IMR-90 (cell line): ENCODE data around the gene NME2. TPM values are rescaled to one million over a fixed set of nuclear protein-coding genes. Genes with fewer than 3 reads are reported as not detected.

Experiments
- ATAC-seq: fragments of 200-7000 bp; cut with Tn5 transposase; 2 replicates; pipeline ENCODE4 v1.9.1; 2020; ENCODE audit warnings: low read depth, mild to moderate bottlenecking, moderate library complexity
- BruUV-seq: library from RNA; stranded (reverse); fragments of 400-500 nt; replicated peaks from 2 replicates; lab custom pipeline; 2021; lab: Mats Ljungman, UMichigan
- CTCF ChIA-PET: fragments of 300-600 bp; formaldehyde crosslinking; extraction: SDS; loops from one replicate; lab custom pipeline; 2021; ENCODE audit warnings: antibody characterized with exemption; lab: Yijun Ruan, JAX
- POLR2A ChIA-PET: fragments of 300-600 bp; sonication (Branson Sonifier 250); formaldehyde crosslinking; loops from one replicate; lab custom pipeline; 2022; ENCODE audit warnings: antibody characterized with exemption; ENCODE audit not compliant: unreplicated experiment; lab: Charles Lee
- DNase-seq: peaks from one replicate; pipeline ENCODE4 v3.0.0; 2013
- H2AFZ ChIP-seq: replicated peaks from 2 replicates; pipeline ENCODE3; 2013; ENCODE audit warnings: low read length, mild to moderate bottlenecking; ENCODE audit not compliant: poor library complexity
- H2AK5ac ChIP-seq: 2 replicates; pipeline ENCODE4 v1.6.1; 2013; ENCODE audit warnings: low read depth, low read length, inconsistent platforms
- H2AK9ac ChIP-seq: replicated peaks from 2 replicates; pipeline ENCODE3; 2013; ENCODE audit warnings: mild to moderate bottlenecking, low read depth, low read length, moderate library complexity; ENCODE audit not compliant: poor library complexity
- H2BK120ac ChIP-seq: 2 replicates; pipeline ENCODE4 v1.6.1; 2013; ENCODE audit warnings: low read depth, low read length, inconsistent platforms
- H2BK15ac ChIP-seq: 3 replicates; pipeline ENCODE4 v1.6.1; 2013; ENCODE audit warnings: low read depth, low read length, inconsistent platforms
- H2BK20ac ChIP-seq: 2 replicates; pipeline ENCODE4 v1.6.1; 2013; ENCODE audit warnings: low read depth, mild to moderate bottlenecking, inconsistent platforms, low read length, moderate library complexity
- H2BK5ac ChIP-seq: 2 replicates; pipeline ENCODE4 v1.6.1; 2013; ENCODE audit warnings: mild to moderate bottlenecking, low read depth, low read length, inconsistent platforms; ENCODE audit not compliant: poor library complexity, severe bottlenecking
- H3K14ac ChIP-seq: replicated peaks from 2 replicates; pipeline ENCODE4 v1.6.1; 2013; ENCODE audit warnings: low read depth, low read length, inconsistent platforms
- H3K18ac ChIP-seq: 2 replicates; pipeline ENCODE4 v1.6.1; 2013; ENCODE audit warnings: low read depth, low read length, control low read depth
- H3K23ac ChIP-seq: 2 replicates; pipeline ENCODE4 v1.6.1; 2013; ENCODE audit warnings: low read depth, low read length, inconsistent platforms
- H3K27ac ChIP-seq: 2 replicates; pipeline ENCODE4 v1.5.1; 2013; ENCODE audit warnings: mild to moderate bottlenecking, control low read depth, low read length; ENCODE audit not compliant: insufficient read depth
- H3K27me3 ChIP-seq: 2 replicates; pipeline ENCODE4 v1.6.1; 2013; ENCODE audit warnings: low read length; ENCODE audit not compliant: control insufficient read depth, insufficient read depth
- H3K36me3 ChIP-seq: 2 replicates; pipeline ENCODE4 v1.6.1; 2013; ENCODE audit warnings: low read length, mixed read lengths; ENCODE audit not compliant: control insufficient read depth, insufficient read depth
- H3K4ac ChIP-seq: 2 replicates; pipeline ENCODE4 v1.6.1; 2013; ENCODE audit warnings: low read depth, low read length, inconsistent platforms
- H3K4me1 ChIP-seq: 2 replicates; pipeline ENCODE4 v1.6.1; 2013; ENCODE audit warnings: low read length, mixed read lengths; ENCODE audit not compliant: control insufficient read depth, insufficient read depth
- H3K4me2 ChIP-seq: 2 replicates; pipeline ENCODE4 v1.6.1; 2013; ENCODE audit warnings: low read depth, mild to moderate bottlenecking, control low read depth, low read length, moderate library complexity
- H3K4me3 ChIP-seq: 2 replicates; pipeline ENCODE4 v1.5.1; 2013; ENCODE audit warnings: low read depth, mild to moderate bottlenecking, control low read depth, low read length, moderate library complexity; ENCODE audit not compliant: insufficient read depth
- H3K56ac ChIP-seq: 2 replicates; pipeline ENCODE4 v1.6.1; 2013; ENCODE audit warnings: low read length, inconsistent platforms; ENCODE audit not compliant: insufficient read depth; ENCODE audit errors: extremely low read depth
- H3K79me1 ChIP-seq, 2 experiments: 2 replicates each; pipeline ENCODE4 v1.6.1; 2013; ENCODE audit warnings: low read length in 2 of 2, inconsistent platforms in 1 of 2, low read depth in 1 of 2
- H3K9ac ChIP-seq: 2 replicates; pipeline ENCODE4 v1.6.1; 2013; ENCODE audit warnings: low read depth, low read length, control low read depth
- H3K9me1 ChIP-seq: 2 replicates; pipeline ENCODE4 v1.6.1; 2013; ENCODE audit warnings: low read length, inconsistent platforms; ENCODE audit not compliant: insufficient read depth
- H3K9me3 ChIP-seq: 2 replicates; pipeline ENCODE4 v1.6.1; 2013; ENCODE audit warnings: low read length; ENCODE audit not compliant: control insufficient read depth, insufficient read depth
- H4K20me1 ChIP-seq: 2 replicates; pipeline ENCODE4 v1.6.1; 2013; ENCODE audit warnings: low read length, inconsistent platforms; ENCODE audit not compliant: insufficient read depth
- H4K5ac ChIP-seq: 2 replicates; pipeline ENCODE4 v1.6.1; 2013; ENCODE audit warnings: mild to moderate bottlenecking, low read depth, low read length, control low read depth
- H4K8ac ChIP-seq, 2 experiments: 2 replicates each; pipeline ENCODE4 v1.6.1; 2013; ENCODE audit warnings: low read depth in 2 of 2, low read length in 2 of 2, control low read depth in 1 of 2, inconsistent platforms in 1 of 2
- H4K91ac ChIP-seq: 2 replicates; pipeline ENCODE4 v1.6.1; 2013; ENCODE audit warnings: low read depth, low read length, inconsistent platforms; ENCODE audit not compliant: insufficient read depth
- MAZ ChIP-seq: IDR thresholded peaks from 2 replicates; pipeline ENCODE4 v1.6.1; 2012; ENCODE audit warnings: low read depth, mild to moderate bottlenecking, low read length, improper control_type of control experiment, moderate library complexity, borderline replicate concordance
- RCOR1 ChIP-seq: IDR thresholded peaks from 2 replicates; pipeline ENCODE4 v1.6.1; 2012; ENCODE audit warnings: mild to moderate bottlenecking, low read length, improper control_type of control experiment; ENCODE audit not compliant: insufficient replicate concordance
- RFX5 ChIP-seq: IDR thresholded peaks from 2 replicates; pipeline ENCODE4 v1.8.0; 2012; ENCODE audit warnings: low read depth, mild to moderate bottlenecking, low read length, moderate library complexity
- SMC3 ChIP-seq: fragments of 150-350 bp; IDR thresholded peaks from 2 replicates; pipeline ENCODE4 v1.6.1; 2016; ENCODE audit warnings: low read depth, mild to moderate bottlenecking, antibody characterized with exemption, low read length, moderate library complexity
- WGBS, 2 experiments: methylation state at CpG; one replicate each; pipeline versions ENCODE4 v1.1.5 to v1.1.7; 2013; ENCODE audit warnings: missing lambda C conversion rate in 2 of 2; ENCODE audit not compliant: insufficient read length in 1 of 2; ENCODE audit errors: extremely low coverage in 2 of 2; 5-methylcytosine and 5-hydroxymethylcytosine counted together
- dilution Hi-C: fragments of 300-500 bp; cut with HindIII; formaldehyde crosslinking; loops from one replicate; pipeline ENCODE4 v1.14.3; 2018; ENCODE audit warnings: low sequenced_read_pairs; ENCODE audit not compliant: unreplicated experiment
- in situ Hi-C: fragments of 300-500 bp; cut with MboI; formaldehyde crosslinking; loops from 3 replicates; pipeline ENCODE4 v1.14.3; 2019; ENCODE audit warnings: low sequenced_read_pairs, inconsistent platforms, mixed read lengths
- intact Hi-C: fragments of 100-400 bp; cut with micrococcal nuclease; formaldehyde crosslinking; loops from 2 replicates; pipeline ENCODE4 v1.10.0; 2022
- polyA plus RNA-seq, 3 experiments: library from polyadenylated mRNA; depleted of rRNA; stranded (reverse); fragments of >200 nt; gene quantifications; 2 replicates each; pipeline ENCODE4 v1.2.3, GENCODE V29; 2012; ENCODE audit warnings: low replicate concordance in 1 of 3
- total RNA-seq: library from RNA; depleted of rRNA; stranded (reverse); fragments of >200 nt; gene quantifications from 2 replicates; pipeline ENCODE4 v1.2.3, GENCODE V29; 2012
- TF ChIP-seq, protein P1 (sequence below): fragments of 150-350 bp; IDR thresholded peaks from 2 replicates; pipeline ENCODE4 v1.6.1; 2017; ENCODE audit warnings: mild to moderate bottlenecking, antibody characterized with exemption, low read length, low read depth
- TF ChIP-seq, protein P2 (sequence below): conservative IDR thresholded peaks from 2 replicates; pipeline ENCODE4 v1.5.1; 2012; ENCODE audit warnings: mild to moderate bottlenecking, low read depth, low read length, improper control_type of control experiment

Gene NME2
- total and polyA plus RNA-seq, 2 of the 4 experiments (the other 2 are of a cell fraction): 824 to 912 TPM

DNA sequence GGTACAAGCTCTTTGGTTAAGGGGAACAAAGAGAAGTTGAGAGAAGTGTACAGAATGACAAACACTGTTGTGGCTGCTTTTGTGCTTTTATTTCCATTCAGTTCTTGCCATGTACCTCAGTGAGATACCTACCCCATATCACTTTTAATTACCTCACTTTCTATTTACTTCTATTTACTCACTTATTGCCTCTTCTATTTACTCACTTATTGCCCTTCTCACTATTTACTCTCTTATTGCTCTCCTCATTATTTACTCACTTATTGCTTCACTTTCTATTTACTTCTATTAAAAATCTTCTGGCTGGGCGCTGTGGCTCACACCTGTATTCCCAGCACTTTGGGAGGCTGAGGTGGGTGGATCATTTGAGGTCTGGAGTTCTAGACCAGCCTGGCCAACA, 51.7 kb downstream of the NME2 start:
- Histone ChIP-seq H3K9ac (no peak overlapping the region), H3K79me1 (peaks cover 4 to 7% of the 10 kb centered on the region in 2 experiments; a peak in 2 of 4 replicates), H3K4me3 (no peak overlapping the region), H2AFZ (no peak overlapping the region), H3K9me3 (no peaks in the 10 kb centered on the region), H2BK15ac (no peak overlapping the region), H3K4ac (no peak overlapping the region), H3K14ac (no peak overlapping the region), H3K9me1 (no peaks in the 10 kb centered on the region), H3K27me3 (no peaks in the 10 kb centered on the region), H2BK5ac (no peak overlapping the region), H4K5ac (no peak overlapping the region), H3K27ac (no peak overlapping the region), H3K4me1 (no peaks in the 10 kb centered on the region), H2BK120ac (no peak overlapping the region), H4K91ac (no peak overlapping the region), H3K18ac (no peak overlapping the region), H3K23ac (no peak overlapping the region), H3K4me2 (no peak overlapping the region), H4K20me1 (no peaks in the 10 kb centered on the region), H2AK9ac (no peak overlapping the region), H4K8ac (no peak overlapping the region), H2BK20ac (no peak overlapping the region), H2AK5ac (no peak overlapping the region), H3K56ac (no peak overlapping the region), H3K36me3 (peaks cover 28% of the 10 kb centered on the region)
- ATAC-seq: no peak
- in situ Hi-C loops (no loop called here), dilution Hi-C loops (no loop called here), intact Hi-C loops (loop anchor here (5.0 kb wide), 1 partner anchor 39 kb away; no protein-coding TSS in a partner anchor)
- whole genome bisulfite sequencing, 2 experiments: no CpG with 5 or more reads among the region's 1 CpG
- DNase-seq: no peak
- POLR2A ChIA-PET: no interaction called here
- no TSS peak for BruUV-seq
- CTCF ChIA-PET: interaction anchor here (0.7 kb wide), 1 partner anchor 518 kb away, joined by 3 read pairs; no protein-coding TSS in a partner anchor
- TF ChIP-seq, protein P1, sequence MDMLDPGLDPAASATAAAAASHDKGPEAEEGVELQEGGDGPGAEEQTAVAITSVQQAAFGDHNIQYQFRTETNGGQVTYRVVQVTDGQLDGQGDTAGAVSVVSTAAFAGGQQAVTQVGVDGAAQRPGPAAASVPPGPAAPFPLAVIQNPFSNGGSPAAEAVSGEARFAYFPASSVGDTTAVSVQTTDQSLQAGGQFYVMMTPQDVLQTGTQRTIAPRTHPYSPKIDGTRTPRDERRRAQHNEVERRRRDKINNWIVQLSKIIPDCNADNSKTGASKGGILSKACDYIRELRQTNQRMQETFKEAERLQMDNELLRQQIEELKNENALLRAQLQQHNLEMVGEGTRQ: no peak
- TF ChIP-seq RFX5 (no peak), RCOR1 (no peak), SMC3 (no peak), MAZ (no peak)
- TF ChIP-seq, protein P2, sequence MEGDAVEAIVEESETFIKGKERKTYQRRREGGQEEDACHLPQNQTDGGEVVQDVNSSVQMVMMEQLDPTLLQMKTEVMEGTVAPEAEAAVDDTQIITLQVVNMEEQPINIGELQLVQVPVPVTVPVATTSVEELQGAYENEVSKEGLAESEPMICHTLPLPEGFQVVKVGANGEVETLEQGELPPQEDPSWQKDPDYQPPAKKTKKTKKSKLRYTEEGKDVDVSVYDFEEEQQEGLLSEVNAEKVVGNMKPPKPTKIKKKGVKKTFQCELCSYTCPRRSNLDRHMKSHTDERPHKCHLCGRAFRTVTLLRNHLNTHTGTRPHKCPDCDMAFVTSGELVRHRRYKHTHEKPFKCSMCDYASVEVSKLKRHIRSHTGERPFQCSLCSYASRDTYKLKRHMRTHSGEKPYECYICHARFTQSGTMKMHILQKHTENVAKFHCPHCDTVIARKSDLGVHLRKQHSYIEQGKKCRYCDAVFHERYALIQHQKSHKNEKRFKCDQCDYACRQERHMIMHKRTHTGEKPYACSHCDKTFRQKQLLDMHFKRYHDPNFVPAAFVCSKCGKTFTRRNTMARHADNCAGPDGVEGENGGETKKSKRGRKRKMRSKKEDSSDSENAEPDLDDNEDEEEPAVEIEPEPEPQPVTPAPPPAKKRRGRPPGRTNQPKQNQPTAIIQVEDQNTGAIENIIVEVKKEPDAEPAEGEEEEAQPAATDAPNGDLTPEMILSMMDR: no peak
